HG03521 (cell line): ENCODE data around the gene CECR2.

Experiments
- ATAC-seq: cut with Tn5 transposase; IDR thresholded peaks from one replicate; pipeline ENCODE4 v1.9.1; 2021; ENCODE audit warnings: mild to moderate bottlenecking, moderate library complexity; ENCODE audit not compliant: unreplicated experiment

CECR2 gene

GRCh38 chr22:17366830-17367229 is 2.4 kb upstream of the CECR2 start:
- ATAC-seq, result no peak

GRCh38 chr22:17368144-17368543 is 1.1 kb upstream of the CECR2 start:
- no peak for ATAC-seq

DNA sequence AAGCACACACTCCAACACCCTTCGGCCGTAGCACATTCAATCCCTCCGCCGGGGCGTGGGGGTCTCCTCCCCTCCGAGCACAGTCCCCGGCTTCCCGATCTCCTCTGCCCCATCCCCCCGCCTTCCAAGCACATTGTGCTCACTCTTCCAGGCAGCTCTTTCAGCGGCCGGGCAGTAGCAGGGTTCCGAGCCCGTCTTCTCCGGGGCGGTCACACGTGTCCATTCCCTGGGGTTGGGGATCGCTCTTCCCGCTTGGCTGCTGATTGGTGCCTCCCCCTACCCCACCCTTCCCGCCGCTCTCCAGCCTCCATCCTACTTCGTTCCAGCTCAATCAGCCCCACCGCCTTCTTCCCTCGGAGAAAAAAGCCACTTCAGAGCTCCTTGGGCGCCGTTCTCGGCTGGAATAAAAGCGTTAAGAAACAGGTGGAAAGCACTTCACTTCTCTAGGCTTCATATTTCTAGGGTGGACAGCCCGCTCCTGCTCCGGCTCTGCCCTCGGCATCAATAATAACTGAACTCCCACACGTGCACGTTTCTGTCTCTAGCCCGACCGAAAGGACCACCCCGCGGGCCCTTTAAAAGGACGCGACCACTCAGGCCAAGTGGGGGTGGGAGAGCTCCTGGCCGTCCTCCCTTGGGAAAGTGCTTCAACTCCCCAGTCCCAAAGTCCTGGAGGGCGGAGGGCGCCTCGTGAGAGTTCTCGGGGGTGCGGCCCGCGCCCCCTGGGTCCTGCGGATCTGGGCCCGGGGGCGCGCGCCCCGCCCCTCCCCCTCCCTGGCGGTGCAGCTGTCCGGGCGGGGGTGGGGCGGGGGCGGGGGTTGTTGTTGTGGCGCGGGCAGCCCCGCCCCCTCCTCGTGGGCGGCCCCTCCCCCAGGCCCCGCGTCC is 464 bp upstream of the CECR2 start:
- ATAC-seq, result no peak

DNA sequence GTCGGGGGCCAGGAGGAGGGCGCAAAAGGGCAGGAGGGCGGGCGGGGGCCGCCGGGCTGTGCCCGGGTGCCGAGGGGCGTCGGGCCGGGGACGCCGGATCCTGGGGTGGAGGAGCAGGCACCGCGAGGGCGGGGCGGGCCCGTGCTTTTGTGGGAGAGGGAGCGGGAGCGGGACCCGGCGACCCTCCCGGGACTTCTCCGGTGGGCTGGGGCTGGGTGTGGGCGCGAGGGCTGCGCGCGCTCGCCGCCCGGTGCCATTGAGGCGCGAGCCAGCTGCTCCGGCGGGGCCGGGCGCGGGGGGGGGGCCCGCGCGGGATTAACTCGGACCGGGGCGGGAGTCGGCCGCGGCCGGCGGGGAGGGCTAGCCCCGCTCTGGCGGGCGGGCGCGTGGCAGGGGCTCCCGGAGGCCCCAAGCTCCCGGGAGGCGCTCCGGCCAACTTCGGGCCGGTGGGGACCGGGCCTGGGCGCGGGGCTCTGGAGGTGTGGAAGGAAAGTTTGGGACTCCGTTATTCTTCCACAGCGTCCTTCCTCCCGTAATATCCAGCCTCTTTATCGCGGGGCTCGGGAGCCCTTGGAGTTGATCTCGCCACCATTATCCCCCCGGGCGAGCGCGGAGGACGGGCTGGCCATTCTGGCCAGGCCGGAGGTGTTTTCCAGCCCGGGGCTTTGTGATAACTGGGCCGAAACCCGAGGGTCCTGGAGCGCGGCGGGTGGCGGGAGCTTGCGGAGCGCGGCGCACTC is 936 bp downstream of the CECR2 start:
- ATAC-seq, result no peak

DNA sequence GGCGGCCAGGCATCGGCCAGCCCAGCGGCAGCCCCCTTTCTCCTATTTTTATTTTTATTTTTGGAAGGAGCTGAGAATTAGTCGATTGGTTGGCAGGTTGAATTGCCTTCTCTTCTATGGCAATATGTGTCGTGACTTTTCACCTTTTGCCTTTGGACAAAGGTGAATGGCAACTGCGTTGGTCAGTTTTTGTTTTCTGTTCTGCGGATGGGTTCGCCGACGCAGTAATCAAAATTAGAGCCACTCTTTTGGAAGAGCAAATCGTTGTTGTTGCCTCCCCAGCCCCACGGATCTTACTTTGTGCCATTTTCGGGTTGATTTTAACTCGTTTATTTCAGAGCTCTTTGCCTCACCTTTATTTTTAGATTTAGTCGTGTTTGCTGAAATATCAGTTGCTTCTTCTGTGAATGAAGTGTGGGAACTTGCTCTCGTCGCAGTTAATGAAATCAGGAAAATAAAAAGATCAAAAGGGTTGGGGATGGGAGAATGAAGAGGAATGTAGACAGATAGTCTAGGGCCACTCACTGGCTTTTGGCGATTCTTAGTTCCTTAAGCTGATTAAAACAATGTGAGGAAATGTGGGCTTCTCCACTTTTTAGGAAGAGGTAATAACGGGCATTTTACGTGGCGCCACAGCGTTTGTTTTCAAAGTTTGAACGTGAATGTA is 1.6 kb downstream of the CECR2 start:
- ATAC-seq, result no peak

- ATAC-seq, result no peak
Measured at GRCh38 chr22:17371448-17371847, 2.2 kb downstream of the CECR2 start.

- no peak for ATAC-seq
Measured at GRCh38 chr22:17373855-17374254, 4.6 kb downstream of the CECR2 start.

GRCh38 chr22:17375914-17376614 is 6.8 kb downstream of the CECR2 start:
- ATAC-seq, result no peak

DNA sequence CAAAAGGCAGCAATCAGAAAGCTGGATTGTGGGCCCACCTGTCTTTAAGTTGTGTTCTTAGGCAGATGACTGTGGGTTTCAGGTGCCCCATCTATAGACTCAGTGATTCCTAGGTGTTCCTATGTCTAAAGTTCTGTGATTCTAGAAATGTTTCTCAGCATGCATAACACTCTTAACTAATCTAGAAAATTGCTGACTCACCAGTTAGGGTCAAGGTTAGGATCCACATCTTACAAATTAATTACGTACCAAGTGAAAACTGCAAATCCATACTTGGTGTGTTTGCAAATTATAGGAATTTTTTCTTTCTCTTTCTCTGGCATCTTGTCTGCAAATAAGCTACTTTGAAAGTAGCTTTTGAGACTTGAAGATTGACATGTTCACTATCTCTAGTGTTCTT is 7.7 kb downstream of the CECR2 start:
- no peak for ATAC-seq

GRCh38 chr22:17379944-17380343 is 10.7 kb downstream of the CECR2 start:
- ATAC-seq, result no peak

DNA sequence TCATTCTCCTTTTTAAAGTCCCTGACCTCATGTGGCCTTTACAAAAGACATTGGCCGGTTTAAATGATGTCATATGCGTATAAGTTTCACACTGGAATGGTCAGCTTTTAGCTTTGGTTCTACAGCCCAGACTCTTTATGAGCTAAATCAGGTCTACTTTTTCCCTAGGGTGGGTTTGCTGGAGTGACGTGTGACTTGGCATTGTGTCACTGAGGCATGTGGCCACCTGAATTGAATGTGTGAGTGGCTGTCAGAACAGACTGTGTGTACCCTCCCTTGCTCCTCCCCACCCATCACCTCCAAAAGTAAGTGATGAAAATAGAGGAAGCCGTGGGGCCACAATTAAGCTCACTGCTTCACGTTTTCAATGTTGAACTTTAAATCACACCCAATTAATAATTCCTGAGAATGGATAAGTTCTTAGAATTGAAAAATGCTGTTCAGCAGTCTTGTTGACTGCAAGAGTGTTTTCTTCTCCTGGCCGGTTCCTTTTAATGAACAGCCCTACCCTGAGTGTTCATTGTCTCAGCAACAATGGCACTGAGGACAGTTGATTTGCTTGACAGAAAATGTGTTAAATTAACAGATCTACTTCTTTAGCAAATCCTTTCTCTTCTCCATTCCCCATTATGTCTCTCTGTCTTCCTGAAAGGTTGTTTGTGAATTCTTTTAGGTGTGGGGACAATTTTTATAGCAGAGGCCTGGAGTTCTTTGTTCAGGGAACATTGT is 11.3 kb downstream of the CECR2 start:
- ATAC-seq, result no peak

DNA sequence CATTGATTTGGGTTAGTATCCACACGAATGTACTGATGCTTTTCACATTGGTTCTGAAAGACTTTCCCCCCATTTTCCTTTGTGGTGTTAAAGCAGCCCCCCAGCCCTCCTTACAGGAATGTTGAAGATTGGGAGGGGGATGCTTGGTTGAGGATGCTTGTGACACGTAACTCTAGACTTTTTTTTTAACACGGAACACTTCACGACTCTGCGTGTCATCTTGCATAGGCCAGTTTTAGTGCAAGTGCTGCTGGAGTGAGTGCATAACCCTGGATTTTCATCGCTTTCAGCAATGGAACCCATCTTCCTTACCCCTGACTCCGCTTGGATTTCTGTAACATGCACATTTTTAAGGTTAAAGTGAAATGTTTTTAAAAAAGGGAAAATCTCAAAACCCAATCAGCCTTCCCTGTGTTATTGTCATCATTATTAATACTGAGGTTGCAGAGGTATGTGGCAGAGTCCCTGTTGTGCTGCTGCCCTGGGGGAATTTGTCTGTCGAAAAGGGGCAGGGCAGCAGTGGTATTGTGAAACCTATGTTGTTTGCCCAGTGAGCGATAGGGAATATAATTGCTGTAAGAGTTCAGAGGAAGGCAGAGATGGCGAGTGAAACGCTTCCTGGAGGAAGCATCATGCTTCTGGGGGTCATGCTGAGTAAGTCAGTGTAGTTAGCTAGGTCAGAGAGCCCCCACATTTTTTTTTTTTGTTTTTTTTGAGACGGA is 12.1 kb downstream of the CECR2 start:
- ATAC-seq, result no peak

GRCh38 chr22:17384612-17385330 is 15.5 kb downstream of the CECR2 start:
- ATAC-seq, result no peak

DNA sequence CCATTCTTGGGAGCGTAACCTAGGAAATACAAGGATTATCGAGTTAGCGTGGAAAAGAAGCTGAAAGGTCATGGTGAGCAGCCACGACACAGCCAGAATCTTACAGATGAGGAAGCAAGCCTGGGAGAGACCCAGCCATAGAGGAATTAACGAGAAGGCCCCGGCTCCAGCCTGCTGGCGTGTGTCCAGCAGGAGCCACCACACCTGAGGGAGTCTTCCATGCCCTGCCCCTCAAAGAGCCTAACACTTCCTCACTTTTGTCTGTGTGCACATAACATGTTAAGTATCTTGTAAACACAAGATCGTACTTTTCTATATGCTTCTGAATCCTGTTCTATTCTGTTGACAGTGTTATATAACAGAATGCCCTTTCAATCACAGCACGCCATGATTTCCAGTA is 18.1 kb downstream of the CECR2 start:
- ATAC-seq, result no peak

- ATAC-seq, result no peak
Measured at GRCh38 chr22:17388235-17388634, 19.0 kb downstream of the CECR2 start.

GRCh38 chr22:17390087-17390486 is 20.8 kb downstream of the CECR2 start:
- ATAC-seq, result no peak

GRCh38 chr22:17396516-17396915 is 27.3 kb downstream of the CECR2 start:
- no peak for ATAC-seq

DNA sequence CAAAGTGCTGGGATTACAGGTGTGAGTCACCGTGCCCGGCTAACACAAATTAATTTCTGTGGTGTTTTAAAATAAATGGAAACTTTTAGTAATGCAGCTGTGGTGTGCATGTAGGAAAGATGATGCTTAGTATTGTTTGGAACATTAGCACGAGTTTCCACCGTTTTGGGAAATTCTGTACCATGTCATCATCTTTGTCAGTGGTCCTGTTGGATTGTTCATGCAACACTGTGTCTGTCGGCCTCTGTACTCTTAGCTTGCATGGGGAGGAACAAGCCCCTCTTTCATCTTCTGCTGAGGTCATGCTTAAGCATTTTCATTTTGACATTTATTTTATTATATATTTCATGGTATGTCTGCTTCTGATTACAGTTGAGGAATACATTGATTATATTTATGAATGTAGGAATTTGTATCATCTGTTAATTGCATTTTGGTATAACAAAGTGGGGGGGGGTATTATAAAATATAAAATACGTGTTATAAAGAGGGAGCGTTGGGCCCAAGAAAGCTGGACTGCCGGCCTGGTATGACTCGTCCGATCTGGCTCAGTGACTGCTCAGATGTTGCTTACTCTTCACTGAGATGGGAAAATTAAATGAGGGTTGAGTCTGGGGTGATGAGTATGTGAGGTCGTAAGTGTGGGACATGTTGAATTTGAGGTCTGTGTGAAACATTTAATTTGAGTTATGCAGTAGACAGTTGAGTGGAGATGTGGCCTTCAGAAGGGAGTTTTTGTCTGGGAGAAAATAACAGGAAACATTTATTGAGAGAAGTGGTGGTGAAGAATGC is 28.7 kb downstream of the CECR2 start:
- ATAC-seq, result no peak
